ENCODE results near the gene LRRK1. TPM values are rescaled to one million over a fixed set of nuclear protein-coding genes. Genes with fewer than 3 reads are reported as not detected.
A peak's percentile ranks its signal among the peaks of the same experiment; 100 is the strongest.

LRRK1 gene
- total and polyA plus RNA-seq, 2 of the 13 experiments (the other 11 are each of a cell fraction or from before 2014, with no cell fraction given): 0.13 to 1.2 TPM

DNA sequence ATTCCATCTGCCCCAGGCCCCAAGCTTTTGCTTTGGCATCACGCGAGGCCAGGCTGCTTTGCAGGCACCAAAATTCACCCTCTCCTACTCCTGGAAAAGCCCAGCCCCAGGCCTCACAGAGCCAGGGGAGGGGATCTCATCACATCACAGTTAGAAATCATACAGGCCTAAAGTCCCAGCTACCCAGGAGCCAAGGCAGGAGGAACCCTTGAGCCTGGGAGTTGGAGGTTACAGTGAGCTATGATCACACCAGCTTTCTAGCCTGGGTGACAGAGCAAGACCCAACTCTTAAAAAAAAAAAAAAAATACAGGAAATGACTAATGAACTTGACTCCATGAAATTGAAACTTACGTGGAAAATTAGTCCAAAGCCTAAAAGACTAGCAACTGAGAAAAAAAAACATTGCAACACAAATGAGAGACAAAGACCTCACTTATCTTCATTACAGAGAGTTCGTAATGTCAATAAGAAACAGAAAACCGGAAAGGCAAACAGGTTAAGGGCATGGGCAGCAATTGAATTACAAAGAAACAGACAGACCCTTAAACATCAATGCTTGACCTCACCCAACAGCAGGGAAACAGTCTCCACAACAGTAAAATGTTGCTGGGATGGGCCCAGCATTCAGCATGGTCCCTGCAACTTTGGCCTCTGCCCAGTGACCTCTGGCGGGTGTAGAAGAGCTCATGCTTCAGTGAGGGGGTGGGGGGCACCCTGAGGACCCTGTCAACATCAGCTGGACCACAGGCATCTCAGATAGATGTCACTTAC is 151.5 kb downstream of the LRRK1 start (continued):
- no peak for TF ChIP-seq ZNF235 (CRISPR knock-in tag; IDR thresholded peaks at IDR 0.05; ENCODE audit: borderline replicate concordance)
- TF ChIP-seq ZBTB7A (CRISPR knock-in tag; IDR thresholded peaks at IDR 0.05): peak; percentile 84
- peak; percentile 74; the same call in 1 of the 2 replicates for TF ChIP-seq SNAPC2 (CRISPR knock-in tag; IDR thresholded peaks at IDR 0.05)
- peak; percentile 94 for TF ChIP-seq RXRB (CRISPR knock-in tag; IDR thresholded peaks at IDR 0.05; ENCODE audit: borderline replicate concordance)
- no peak for TF ChIP-seq ZNF777 (CRISPR knock-in tag; IDR thresholded peaks at IDR 0.05)
- no peak for TF ChIP-seq ZC3H4 (CRISPR knock-in tag; IDR thresholded peaks at IDR 0.05; ENCODE audit: borderline replicate concordance)
- TF ChIP-seq, protein P1, sequence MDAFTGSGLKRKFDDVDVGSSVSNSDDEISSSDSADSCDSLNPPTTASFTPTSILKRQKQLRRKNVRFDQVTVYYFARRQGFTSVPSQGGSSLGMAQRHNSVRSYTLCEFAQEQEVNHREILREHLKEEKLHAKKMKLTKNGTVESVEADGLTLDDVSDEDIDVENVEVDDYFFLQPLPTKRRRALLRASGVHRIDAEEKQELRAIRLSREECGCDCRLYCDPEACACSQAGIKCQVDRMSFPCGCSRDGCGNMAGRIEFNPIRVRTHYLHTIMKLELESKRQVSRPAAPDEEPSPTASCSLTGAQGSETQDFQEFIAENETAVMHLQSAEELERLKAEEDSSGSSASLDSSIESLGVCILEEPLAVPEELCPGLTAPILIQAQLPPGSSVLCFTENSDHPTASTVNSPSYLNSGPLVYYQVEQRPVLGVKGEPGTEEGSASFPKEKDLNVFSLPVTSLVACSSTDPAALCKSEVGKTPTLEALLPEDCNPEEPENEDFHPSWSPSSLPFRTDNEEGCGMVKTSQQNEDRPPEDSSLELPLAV (CRISPR knock-in tag; conservative IDR thresholded peaks at IDR 0.05; ENCODE audit: low read depth): no peak
- TF ChIP-seq ETV6 (CRISPR knock-in tag; conservative IDR thresholded peaks at IDR 0.05): no peak
- peak; percentile 27 for TF ChIP-seq RBM39 (IDR thresholded peaks at IDR 0.05; ENCODE audit: low read depth, low read length, poor library complexity, severe bottlenecking)
- TF ChIP-seq ZNF292 (CRISPR knock-in tag; IDR thresholded peaks at IDR 0.05; ENCODE audit: borderline replicate concordance, low read depth): no peak; the same call in 1 of the 2 replicates
- TF ChIP-seq ZNF234 (CRISPR knock-in tag; conservative IDR thresholded peaks at IDR 0.05): no peak
- TF ChIP-seq RARA (CRISPR knock-in tag; IDR thresholded peaks at IDR 0.05): peak; percentile 98
- TF ChIP-seq, protein P2, sequence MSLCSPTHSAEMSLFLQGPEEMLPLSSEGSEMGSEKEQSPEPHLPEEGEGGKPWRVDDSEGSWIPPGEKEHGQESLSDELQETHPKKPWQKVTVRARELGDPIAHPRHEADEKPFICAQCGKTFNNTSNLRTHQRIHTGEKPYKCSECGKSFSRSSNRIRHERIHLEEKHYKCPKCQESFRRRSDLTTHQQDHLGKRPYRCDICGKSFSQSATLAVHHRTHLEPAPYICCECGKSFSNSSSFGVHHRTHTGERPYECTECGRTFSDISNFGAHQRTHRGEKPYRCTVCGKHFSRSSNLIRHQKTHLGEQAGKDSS (CRISPR knock-in tag; IDR thresholded peaks at IDR 0.05; ENCODE audit: borderline replicate concordance, low read depth): no peak
- TF ChIP-seq FOXA1 (IDR thresholded peaks at IDR 0.05): peak; percentile 98
- TF ChIP-seq FOXA1 (CRISPR knock-in tag; IDR thresholded peaks at IDR 0.05): peak; percentile 97
- TF ChIP-seq SIX1 (CRISPR knock-in tag; IDR thresholded peaks at IDR 0.05; ENCODE audit: borderline replicate concordance): peak; percentile 99
- TF ChIP-seq ZNF619 (CRISPR knock-in tag; IDR thresholded peaks at IDR 0.05): no peak
- TF ChIP-seq, protein P3, sequence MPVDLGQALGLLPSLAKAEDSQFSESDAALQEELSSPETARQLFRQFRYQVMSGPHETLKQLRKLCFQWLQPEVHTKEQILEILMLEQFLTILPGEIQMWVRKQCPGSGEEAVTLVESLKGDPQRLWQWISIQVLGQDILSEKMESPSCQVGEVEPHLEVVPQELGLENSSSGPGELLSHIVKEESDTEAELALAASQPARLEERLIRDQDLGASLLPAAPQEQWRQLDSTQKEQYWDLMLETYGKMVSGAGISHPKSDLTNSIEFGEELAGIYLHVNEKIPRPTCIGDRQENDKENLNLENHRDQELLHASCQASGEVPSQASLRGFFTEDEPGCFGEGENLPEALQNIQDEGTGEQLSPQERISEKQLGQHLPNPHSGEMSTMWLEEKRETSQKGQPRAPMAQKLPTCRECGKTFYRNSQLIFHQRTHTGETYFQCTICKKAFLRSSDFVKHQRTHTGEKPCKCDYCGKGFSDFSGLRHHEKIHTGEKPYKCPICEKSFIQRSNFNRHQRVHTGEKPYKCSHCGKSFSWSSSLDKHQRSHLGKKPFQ (CRISPR knock-in tag; IDR thresholded peaks at IDR 0.05; ENCODE audit: insufficient replicate concordance): no peak
- no peak for TF ChIP-seq PAWR (CRISPR knock-in tag; IDR thresholded peaks at IDR 0.05; ENCODE audit: borderline replicate concordance)
- TF ChIP-seq, protein P4, sequence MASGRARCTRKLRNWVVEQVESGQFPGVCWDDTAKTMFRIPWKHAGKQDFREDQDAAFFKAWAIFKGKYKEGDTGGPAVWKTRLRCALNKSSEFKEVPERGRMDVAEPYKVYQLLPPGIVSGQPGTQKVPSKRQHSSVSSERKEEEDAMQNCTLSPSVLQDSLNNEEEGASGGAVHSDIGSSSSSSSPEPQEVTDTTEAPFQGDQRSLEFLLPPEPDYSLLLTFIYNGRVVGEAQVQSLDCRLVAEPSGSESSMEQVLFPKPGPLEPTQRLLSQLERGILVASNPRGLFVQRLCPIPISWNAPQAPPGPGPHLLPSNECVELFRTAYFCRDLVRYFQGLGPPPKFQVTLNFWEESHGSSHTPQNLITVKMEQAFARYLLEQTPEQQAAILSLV (CRISPR knock-in tag; IDR thresholded peaks at IDR 0.05; ENCODE audit: borderline replicate concordance): no peak
- peak; percentile 97 for TF ChIP-seq BCL6 (CRISPR knock-in tag; IDR thresholded peaks at IDR 0.05)
- TF ChIP-seq, protein P5, sequence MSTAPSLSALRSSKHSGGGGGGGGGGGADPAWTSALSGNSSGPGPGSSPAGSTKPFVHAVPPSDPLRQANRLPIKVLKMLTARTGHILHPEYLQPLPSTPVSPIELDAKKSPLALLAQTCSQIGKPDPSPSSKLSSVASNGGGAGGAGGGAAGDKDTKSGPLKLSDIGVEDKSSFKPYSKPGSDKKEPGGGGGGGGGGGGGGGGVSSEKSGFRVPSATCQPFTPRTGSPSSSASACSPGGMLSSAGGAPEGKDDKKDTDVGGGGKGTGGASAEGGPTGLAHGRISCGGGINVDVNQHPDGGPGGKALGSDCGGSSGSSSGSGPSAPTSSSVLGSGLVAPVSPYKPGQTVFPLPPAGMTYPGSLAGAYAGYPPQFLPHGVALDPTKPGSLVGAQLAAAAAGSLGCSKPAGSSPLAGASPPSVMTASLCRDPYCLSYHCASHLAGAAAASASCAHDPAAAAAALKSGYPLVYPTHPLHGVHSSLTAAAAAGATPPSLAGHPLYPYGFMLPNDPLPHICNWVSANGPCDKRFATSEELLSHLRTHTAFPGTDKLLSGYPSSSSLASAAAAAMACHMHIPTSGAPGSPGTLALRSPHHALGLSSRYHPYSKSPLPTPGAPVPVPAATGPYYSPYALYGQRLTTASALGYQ (CRISPR knock-in tag; IDR thresholded peaks at IDR 0.05): peak; percentile 98
- no peak for TF ChIP-seq ARNT (IDR thresholded peaks at IDR 0.05)
- TF ChIP-seq KLF9 (CRISPR knock-in tag; IDR thresholded peaks at IDR 0.05; ENCODE audit: low read depth): no peak
